Brain pericyte (primary cell): ENCODE measurements around the gene RHOC.
"Not testable (repeated sequence)": the region's sequence is repeated elsewhere in the genome, so short reads cannot be mapped to it uniquely, and the experiment has no call there.

Experiments
- DNase-seq: peaks from one replicate; pipeline ENCODE4 v3.0.0-alpha.2; 2012; ENCODE audit warnings: low read depth, low spot score

The RHOC gene

GRCh38 chr1:112706505-112707220 is at the start of gene RHOC:
TSS of gene RHOC (minus strand) at chr1:112707127. CDS start at chr1:112703799, 3,328 bp downstream.
- no peak for DNase-seq

DNA sequence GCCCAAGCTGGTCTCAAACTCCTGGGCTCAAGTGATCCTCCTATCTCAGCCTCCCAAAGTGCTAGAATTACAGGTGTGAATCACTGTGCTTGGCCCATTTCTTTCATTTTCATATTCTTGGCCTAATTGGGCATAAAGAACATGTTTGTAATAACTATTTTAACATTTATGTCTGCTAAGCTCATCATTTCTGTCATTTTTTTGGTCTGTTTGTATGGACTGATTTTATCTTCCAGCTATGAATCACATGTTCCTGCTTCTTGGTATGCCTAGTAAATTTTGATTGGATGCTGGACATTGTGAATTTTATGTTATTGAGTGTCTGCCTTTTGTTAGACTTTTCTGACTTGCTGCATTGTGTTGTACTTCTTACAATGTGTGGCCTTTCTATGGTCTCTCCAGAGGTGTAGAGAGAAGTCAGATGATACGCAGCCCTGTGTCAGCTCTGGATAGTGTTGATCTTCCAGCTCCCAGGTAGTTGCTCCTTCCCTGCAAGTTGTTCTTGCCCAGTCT is 47.2 kb upstream of the RHOC start:
- DNase-seq: no peak

- DNase-seq: no peak
Measured at GRCh38 chr1:112748396-112748795, 41.5 kb upstream of the RHOC start.

GRCh38 chr1:112744009-112744578 is 37.2 kb upstream of the RHOC start:
- no peak for DNase-seq

GRCh38 chr1:112743174-112744008 is 36.5 kb upstream of the RHOC start:
- DNase-seq: no peak

DNA sequence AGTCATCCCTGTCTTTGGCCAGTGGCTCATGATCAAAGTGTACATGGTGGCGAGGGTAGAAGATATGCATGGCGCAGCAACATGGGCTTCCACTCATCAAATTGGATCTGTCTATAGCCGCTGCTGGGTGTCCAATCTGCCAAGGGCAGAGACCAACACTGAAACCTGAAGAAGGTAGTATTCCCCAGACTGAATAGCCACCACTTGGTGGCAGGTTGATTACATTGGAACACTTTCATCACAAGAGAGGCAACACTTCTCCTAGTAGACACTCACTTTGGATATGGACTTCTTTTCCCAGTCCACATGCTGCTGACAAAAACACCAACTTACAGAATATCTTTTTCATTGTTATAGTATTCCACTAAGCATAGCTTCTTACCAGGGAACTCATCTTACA is 30.6 kb upstream of the RHOC start:
- DNase-seq: no peak

GRCh38 chr1:112735752-112736151 is 28.8 kb upstream of the RHOC start:
- no peak for DNase-seq

- DNase-seq: no peak
Measured at GRCh38 chr1:112731451-112731850, 24.5 kb upstream of the RHOC start.

DNA sequence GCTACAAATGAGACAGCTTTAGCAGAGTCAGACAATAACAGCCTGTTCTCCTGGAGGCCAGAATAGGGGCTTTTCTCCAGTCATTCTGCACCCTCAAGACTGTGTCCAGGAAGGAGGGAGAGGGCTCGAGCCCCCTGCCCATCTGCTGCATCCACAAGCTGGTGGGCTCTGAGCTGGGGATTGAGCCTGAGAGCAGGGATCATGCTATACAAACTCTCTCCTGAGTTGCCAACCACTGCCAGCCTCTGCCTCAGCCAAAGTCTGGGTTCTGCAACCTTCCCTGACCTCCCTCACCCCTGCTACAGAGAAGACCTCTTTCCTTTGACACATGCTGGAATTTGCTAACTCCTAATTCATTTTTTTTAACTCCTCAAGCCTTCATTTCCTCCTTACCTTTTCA is 23.0 kb upstream of the RHOC start:
- no peak for DNase-seq

DNA sequence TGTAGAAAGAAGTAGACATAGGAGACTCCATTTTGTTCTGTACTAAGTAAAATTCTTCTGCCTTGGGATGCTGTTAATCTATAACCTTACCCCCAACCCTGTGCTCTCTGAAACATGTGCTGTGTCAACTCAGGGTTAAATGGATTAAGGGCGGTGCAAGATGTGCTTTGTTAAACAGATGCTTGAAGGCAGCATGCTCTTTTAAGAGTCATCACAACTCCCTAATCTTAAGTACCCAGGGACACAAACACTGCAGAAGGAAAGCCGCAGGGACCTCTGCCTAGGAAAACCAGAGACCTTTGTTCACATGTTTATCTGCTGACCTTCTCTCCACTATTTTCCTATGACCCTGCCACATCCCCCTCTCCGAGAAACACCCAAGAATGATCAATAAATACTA is 22.1 kb upstream of the RHOC start:
- not testable (repeated sequence) for DNase-seq

DNA sequence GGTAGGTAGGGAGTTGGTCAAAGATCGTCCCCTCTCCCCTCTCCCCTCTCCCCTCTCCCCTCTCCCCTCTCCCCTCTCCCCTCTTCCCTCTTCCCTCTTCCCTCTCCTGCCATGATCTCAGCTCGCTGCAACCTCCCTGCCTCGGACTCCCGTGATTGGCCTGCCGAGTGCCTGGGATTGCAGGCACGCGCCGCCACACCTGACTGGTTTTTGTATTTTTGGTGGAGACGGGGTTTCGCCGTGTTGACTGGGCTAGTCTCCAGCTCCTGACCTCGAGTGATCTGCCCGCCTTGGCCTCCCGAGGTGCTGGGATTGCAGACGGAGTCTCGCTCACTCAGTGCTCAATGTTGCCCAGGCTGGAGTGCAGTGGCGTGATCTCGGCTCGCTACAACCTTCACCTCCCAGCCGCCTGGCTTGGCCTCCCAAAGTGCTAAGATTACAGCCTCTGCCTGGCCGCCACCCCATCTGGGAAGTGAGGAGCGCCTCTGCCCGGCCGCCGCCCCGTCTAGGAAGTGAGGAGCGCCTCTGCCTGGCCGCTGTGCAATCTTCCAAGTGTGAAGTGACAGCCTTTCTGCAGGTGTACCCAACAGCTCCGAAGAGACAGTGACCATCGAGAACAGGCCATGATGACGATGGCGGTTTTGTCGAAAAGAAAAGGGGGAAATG is 21.5 kb upstream of the RHOC start:
- DNase-seq: not testable (repeated sequence)

DNA sequence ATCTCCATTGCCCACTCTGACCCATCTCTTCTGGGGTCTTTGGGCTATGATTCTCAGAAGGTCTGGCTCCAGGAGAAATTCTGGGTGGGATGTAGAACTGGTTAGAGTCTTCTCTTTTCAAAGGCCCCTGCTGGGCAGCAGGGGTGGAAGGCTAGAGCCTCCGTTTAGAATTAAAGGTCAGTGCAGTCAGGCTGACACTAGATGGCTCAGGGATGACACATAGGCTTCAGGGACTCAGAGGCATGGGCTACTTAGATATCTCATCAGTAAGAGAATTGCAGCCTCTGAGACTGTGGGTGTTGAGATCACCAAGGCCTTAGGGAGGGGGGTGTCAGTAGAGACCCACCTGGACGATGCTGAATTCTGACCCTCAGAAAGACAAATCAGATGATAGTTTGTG is 20.8 kb upstream of the RHOC start:
- no peak for DNase-seq

DNA sequence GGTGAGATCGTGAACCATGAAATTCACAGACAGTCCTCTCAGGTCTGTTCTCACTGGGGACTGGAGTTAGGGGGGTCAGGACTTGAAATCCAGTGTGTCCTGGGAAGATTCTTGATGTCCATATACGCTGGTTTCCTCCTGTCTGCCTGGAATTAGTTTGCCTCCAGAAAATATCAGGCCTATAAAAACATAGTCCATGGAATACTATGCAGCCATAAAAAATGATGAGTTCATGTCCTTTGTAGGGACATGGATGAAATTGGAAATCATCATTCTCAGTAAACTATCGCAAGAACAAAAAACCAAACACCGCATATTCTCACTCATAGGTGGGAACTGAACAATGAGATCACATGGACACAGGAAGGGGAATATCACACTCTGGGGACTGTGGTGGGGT is 17.3 kb upstream of the RHOC start:
- DNase-seq: not testable (repeated sequence)

- no peak for DNase-seq
Measured at GRCh38 chr1:112723511-112723839, 16.5 kb upstream of the RHOC start.

DNA sequence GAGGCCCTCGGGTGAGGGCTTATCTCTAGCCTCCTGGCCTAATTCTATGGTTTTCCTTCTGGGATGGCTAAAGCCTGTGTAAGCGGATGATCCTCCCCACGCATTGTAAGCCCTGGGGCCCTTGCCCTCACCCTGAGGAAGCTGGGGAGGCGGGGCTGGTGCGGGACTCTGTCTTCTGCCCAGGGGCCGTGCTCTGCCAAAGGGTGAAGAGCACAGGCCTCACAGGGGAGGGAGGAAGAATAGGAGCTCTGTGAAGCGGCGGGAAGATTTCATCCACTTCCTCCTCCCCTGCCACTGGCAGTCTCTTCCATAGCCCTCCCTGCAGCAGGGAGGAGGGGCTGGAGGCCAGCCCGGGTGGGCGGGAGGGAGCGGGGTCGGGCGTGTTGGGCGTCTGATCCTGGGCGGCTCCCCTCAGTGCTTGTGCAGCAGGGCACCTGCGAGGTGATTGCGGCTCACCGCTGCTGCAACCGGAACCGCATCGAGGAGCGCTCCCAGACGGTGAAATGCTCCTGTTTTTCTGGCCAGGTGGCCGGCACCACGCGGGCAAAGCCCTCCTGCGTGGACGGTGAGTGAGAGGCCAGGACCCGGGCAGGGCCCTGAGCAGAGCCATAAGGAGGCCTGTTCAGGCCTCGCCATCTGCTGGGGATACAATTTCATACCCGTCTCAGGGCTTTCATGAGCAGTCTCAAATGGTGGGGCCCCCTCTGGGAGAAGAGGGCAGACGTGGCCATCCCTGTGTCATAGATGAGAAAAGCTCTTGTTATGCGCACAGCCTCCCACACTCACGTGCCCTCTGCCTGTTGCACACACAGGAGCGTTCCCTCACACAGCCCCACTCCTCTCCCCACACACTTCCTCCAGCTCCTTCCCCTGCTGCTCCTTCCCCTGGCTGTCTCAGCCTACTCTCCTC is 15.9 kb upstream of the RHOC start:
- no peak for DNase-seq

DNA sequence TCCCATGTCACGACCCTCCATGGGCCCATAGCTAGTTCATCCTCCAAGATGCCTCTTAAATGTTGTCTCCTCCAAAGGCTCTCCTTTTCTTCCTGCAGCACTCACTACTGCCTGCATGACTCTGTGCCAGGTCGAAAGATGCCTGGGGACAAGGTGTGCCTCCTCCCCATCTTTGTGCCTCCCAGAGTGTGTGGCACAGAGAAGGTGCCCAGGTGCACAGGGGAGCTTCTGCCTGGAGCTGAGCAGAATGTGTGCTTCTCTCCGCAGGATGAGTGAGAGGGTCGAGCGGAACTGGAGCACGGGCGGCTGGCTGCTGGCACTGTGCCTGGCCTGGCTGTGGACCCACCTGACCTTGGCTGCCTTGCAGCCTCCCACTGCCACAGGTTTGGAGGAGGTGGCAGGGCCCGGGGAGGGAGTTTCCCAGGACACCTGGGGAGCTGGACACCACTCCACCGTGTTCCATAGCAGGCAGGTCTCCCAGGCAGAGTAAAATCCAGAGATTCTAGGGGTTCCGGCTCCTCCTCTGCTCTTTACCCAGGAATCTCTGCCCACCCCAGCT is 15.1 kb upstream of the RHOC start:
- no peak for DNase-seq

DNA sequence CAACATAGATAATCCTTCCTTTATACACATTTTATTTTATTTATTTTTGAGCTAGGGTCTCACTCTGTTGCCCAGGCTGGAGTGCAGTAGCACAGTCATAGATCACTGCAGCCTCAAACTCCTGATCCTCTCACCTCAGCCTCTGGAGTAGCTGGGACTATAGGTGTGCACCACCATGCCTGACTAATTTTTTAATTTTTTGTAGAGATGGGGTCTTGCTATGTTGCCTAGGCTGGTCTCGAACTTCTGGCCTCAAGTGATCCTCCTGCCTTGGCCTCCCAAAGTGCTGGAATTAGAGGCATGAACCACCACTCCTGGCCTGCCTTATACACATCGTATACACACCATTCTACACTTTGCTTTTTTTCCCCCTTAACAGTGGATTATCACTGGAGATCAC is 14.4 kb upstream of the RHOC start:
- not testable (repeated sequence) for DNase-seq

GRCh38 chr1:112720800-112721199 is 13.9 kb upstream of the RHOC start:
- DNase-seq: no peak

DNA sequence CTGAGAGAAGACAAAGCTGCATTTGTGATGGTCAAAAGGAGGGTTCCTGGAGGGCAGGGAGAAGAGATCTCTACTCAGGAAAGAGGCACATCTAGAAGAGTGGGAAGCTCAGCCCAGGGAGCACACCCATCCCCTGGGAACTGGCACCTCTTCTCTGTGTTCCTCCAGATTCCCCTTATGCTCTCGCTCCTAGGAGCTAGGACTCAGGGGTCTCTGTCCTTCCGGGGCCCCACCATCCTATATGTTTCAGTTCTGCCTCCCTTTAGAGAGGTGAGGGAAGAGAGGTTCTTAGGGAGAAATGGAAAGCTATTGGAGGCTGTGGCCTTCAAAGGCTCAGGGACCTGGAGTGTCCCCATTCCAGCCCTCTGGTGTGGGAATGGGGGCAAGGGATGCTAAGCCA is 12.8 kb upstream of the RHOC start:
- DNase-seq: no peak

DNA sequence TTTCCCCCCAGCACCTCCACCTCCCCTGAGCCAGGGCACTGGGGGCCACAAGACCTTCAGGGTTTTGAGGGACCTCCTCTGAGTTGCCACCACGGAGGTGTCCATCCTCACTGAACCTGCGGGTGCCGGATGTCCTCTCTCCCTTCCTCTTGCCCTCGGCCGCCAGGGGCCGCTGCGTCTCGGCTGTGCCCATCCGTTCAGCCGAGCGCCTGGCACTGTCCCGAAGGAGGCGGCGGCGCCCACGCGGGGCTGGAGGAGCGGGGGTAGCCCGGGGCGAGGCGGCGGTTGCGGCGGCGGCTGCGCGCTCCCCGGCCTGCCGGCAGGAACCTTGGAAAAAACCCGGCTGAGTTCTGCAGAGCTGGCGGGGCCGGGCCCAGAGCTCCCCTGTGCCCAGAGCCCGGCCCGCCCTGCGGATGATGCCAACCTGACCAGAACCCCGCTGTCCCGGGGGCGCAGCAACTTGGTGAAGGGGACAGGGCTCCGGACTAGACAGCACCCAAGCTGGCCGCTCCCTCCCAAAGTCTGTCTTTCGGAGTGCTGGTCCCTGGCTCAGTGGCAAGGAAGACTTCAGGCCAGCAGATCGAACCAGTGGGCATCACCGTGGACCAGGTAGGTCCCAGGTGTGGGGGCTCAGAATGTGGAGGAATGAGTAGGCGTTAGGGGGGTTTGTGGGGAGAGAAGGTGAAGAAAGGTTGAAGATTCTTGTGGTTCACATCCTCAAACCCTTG is 11.9 kb upstream of the RHOC start:
- DNase-seq: no peak
